NCI-H2029 (cell line): ENCODE results near the gene TMCO6.

Experiments used
- DNase-seq: peaks from one replicate; lab custom pipeline; 2025; lab: John Stamatoyannopoulos, UW

TMCO6 gene

DNA sequence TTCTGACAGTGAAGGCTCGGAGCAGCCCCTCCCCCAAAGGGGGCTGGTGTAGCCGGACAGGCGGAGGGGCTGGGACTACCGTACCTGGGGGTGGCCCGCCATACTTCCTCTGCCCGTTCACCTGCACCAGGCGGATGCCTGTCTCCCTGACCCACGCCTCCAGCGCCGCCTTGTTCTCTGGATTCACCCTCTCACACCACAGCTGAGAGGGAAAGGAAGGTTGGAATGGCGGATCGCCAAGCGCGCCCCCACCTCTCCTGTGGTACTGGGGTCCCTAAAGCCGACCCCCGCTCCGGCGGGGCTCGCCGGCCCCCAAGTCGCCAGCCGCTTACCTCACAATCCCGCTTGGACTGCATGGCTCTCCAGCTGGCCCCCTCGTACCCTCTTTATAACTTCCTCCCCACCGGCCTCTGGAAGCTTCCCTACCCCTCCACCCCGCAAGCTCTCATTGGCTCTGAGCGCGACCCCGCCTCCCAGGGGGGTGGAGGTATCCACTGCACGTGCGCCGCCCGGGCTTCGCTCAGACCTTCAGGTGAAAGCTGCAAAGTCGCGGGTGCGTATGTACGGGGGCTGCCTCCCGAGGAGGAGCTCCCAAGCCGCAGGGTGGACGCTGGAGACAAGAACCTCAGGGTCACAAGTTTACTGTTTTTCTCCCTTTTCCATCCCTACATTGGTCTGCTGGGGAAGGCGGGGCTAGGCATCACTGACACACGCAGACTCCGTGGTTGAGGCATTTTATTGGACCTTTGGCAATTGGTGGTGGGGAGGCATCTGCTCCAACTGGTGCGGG, 34.1 kb downstream of the TMCO6 start, which contains the start of gene DND1:
TSS of gene DND1 (minus strand) at position 390 of the 790 bp plus-strand sequence. CDS start at position 356, 34 bp downstream.
- no peak for DNase-seq

DNA sequence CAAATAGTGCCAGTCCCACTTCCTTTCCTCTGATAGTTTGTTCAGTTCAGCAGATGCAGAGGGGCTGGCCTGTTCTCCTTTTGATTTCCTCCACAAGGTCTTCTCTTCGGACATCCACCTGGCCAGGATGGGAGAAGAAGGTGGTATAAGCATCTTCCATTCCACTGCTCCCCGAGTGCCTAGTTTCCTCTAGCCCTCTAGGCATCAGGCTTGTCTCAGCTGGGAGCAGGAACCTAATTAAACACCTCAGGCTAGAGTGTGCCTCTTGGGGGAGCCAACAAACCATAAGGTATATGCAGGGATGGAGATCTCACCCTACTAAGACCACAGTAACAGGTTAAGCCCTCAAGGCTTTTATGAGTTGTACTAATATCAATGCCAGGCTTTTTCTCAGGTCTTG, 35.0 kb downstream of the TMCO6 start:
- no peak for DNase-seq

DNA sequence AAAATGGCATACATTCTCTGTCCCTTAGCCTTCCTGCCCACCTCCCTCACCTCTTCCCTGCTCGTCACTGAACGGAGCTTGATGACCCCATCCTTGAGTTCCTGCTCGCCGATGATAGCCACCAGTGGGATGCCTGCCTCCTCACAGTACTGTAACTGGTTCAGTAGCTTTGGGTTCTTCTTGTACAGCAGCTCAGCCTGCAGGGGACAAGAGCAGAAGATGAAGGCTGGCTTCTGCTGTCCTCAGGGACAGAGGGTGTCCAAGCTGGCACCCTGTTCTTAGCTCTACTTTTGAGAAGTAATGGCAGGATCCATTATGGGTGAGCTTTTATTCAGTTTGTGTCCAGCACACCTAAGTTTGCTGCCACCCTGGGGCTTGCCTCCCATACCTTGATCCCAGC, 35.4 kb downstream of the TMCO6 start:
- no peak for DNase-seq

DNA sequence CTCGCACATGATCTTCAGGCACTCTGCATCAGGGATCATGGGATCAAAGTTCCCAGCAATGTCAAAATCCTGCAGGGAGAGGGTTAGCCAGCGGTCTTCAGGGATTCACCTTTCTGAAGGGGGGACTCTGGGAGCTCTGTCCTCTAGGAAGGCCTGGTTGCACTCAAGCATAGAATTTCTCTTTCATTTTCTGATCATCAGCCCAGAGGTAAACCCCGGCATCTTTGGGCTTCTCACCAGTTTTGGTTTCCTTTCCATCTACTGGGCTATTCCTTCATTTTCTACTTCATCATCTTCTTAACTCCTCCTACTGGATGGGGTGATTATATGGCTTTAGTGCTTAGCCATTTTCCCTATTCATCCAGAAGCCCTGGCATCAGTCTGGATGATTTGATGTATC, 38.7 kb downstream of the TMCO6 start:
- no peak for DNase-seq

DNA sequence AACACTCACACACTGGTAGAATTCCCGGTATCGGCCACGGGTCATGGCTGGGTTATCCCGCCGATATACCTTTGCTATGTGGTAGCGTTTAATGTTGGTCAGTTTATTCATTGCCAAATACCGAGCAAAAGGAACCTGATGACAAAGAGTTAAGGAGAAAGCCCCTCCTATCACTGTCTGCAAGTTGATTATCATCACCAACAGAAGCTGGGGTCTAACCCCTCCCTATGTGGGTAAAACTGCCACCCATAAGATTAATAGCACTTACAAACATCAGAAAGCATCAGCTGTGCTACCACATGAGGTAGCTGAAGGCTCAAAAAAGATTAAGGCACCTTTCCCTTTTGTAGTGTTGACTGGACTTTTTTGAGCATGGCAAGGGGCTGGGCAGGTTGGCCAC, 39.7 kb downstream of the TMCO6 start:
- no peak for DNase-seq

DNA sequence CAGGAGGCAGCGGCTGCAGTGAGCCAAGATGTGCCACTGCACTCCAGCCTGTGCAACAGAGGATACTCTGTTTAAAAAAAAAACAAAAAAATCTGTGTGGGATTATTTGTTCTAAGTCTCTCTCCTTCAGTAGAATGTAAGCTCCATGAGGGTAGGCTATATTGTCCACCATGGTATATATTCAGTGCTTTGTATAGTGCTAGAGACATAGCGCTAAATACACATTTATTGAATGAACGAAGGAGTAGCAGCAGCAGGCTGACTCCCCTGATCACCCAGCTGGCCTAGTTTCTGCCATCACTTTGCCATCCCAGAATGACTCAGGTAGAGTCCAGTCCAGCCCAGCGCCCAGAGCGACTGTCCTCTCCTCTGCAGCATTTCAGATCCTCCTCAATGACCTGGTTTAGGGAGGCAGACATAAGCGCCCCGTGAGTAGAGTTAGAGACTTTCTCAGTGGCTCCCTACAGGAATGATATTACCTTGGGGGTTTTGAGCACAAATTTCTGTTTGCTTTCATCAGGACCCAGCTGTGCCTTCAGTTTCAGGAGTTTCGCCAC, 51.2 kb downstream of the TMCO6 start:
- no peak for DNase-seq

DNA sequence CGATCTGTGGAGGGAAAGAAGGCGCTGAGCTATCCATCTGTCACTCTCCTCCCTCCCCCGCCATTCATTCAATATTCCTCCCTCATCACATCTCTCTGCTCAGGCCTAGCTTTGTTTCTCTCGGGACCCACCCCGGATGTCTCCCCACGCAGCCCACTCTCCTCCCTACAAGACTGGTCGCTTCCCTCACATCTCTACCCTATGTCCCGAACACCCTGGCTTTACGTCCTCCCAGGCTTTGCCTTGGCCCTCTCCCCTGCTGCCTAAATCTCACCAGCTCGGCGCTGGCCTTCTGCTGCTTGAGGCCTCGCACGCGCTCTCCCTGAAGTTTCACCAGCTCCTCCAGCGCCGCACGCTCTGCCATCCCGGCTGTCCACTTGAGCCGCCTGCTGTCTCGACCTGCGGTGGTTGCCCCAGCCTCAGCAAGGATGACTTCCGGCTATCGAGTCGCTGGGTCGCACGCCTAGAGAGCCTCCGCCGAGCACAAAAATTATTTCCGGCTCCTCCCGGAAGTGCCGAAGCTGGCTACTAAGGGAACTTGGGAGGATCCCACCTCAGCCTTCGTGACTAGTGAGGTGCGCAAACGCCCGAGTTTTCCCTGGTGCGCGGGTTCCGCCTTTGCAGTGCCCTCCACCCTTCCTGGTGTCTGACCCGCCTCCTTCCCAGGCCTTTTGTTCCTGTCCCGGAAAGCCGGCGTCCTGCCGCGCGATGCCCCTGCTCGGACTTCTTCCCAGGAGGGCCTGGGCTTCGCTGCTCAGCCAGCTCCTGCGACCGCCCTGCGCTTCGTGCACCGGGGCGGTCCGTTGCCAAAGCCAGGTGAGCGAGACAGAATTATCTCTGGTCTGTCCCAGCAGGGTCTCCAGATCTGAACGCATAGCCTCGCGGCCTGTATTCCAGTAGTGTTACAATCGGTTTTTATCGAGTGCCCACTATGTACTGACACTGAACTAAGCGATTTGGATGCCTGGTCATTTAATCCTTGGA, 52.0 kb downstream of the TMCO6 start, which contains the start of the genes HARS1 and HARS2:
TSS of gene HARS1 (minus strand) at position 430 of the 984 bp plus-strand sequence. CDS start at position 364, 66 bp downstream.
TSS of gene HARS2 (plus strand) at position 515 of the 984 bp plus-strand sequence. CDS start at position 709, 194 bp downstream.
- DNase-seq, result peak; percentile 95

DNA sequence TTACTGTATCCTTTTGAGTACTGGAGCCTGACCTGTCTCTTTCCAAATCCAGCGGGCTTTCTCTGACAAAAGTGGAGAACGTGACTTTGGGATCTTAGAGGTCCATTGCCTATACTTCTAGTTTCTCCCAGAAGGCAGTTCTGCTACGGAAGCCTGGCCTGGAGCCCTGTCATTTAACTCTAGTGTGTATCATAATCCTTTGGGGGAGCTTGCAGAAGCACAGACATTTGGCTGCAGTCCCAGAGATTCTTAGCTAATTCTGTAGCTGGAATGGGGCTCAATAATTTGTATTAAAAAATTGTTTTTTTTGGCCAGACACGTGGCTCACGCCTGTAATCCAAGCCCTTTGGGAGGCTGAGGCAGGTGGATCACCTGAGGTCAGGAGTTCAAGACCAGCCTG, 55.0 kb downstream of the TMCO6 start:
- no peak for DNase-seq
